Activated CD8-positive, alpha-beta T cell treated with anti-CD3 and anti-CD28 coated beads for 36 hours (primary cell): ENCODE results near the gene GEMIN7. TPM values are rescaled to one million over a fixed set of nuclear protein-coding genes. Genes with fewer than 3 reads are reported as not detected.
"Not testable (repeated sequence)": the region's sequence is repeated elsewhere in the genome, so short reads cannot be mapped to it uniquely, and the experiment has no call there.

ENCODE experiments used
- ATAC-seq: fragments of 200-7000 bp; cut with Tn5 transposase; one replicate; pipeline ENCODE4 v1.10.0; 2021; ENCODE audit warnings: mild to moderate bottlenecking, moderate library complexity
- CTCF ChIA-PET: fragments of 350-600 bp; sonication (Branson Sonifier 250); formaldehyde crosslinking; loops from one replicate; lab custom pipeline; 2021; ENCODE audit warnings: antibody characterized with exemption; lab: Charles Lee
- POLR2A ChIA-PET: fragments of 350-600 bp; sonication (Branson Sonifier 250); formaldehyde crosslinking; loops from one replicate; lab custom pipeline; 2021; ENCODE audit warnings: antibody characterized with exemption; lab: Charles Lee
- DNase-seq: peaks from one replicate; pipeline ENCODE4 v3.0.0-alpha.2; 2020
- H3K27ac Mint-ChIP-seq: one replicate; pipeline ENCODE4 v1.8.0; 2021; ENCODE audit warnings: mild to moderate bottlenecking, mixed read lengths
- H3K27me3 Mint-ChIP-seq: one replicate; pipeline ENCODE4 v1.8.0; 2021; ENCODE audit warnings: mixed read lengths
- H3K36me3 Mint-ChIP-seq: one replicate; pipeline ENCODE4 v1.8.0; 2021; ENCODE audit warnings: low read depth, mixed read lengths
- H3K4me1 Mint-ChIP-seq: one replicate; pipeline ENCODE4 v1.8.0; 2021; ENCODE audit warnings: low read depth, mixed read lengths
- H3K4me3 Mint-ChIP-seq: one replicate; pipeline ENCODE4 v1.8.0; 2021; ENCODE audit warnings: mild to moderate bottlenecking, moderate library complexity, mixed read lengths
- H3K9me3 Mint-ChIP-seq: one replicate; pipeline ENCODE4 v1.8.0; 2021; ENCODE audit warnings: mixed read lengths
- CTCF ChIP-seq: fragments of 200-600 bp; IDR thresholded peaks from one replicate; pipeline ENCODE4 v1.8.0; 2022; ENCODE audit warnings: antibody characterized with exemption, mild to moderate bottlenecking
- intact Hi-C: fragments of 100-400 bp; cut with micrococcal nuclease; formaldehyde crosslinking; loops from one replicate; pipeline ENCODE4 v1.10.0; 2022
- total RNA-seq, 2 experiments: library from RNA; stranded (reverse); gene quantifications; one replicate each; pipeline ENCODE4 v1.2.3, GENCODE V29; 2021

The GEMIN7 gene
- total RNA-seq, 2 experiments from 2014 or later: 44.1 to 46.8 TPM

- ATAC-seq: peak; percentile 26
- H3K9me3 Mint-ChIP-seq: no peaks in the 10 kb centered on the region
- ChIA-PET POLR2A (interaction anchor here (0.7 to 1.8 kb wide), 5 partner anchors 9 to 15 kb away, joined by 3 to 8 read pairs (median 6); partner anchors contain the start of gene PPP1R37), CTCF (interaction anchor here (0.7 to 3.4 kb wide), 7 partner anchors 10 to 27 kb away, joined by 3 to 17 read pairs (median 3); partner anchors contain the start of gene PPP1R37)
- no peak for TF ChIP-seq CTCF
- H3K27ac Mint-ChIP-seq: peak overlapping the region; percentile 52
- peaks cover 41% of the 10 kb centered on the region for H3K4me1 Mint-ChIP-seq
- peak overlapping the region; percentile 42 for H3K4me3 Mint-ChIP-seq
- intact Hi-C loops: no loop called here
- H3K27me3 Mint-ChIP-seq: no peaks in the 10 kb centered on the region
- H3K36me3 Mint-ChIP-seq: peaks cover 3% of the 10 kb centered on the region
- DNase-seq: no peak
Observed at GRCh38 chr19:45103508-45104319, 24.7 kb downstream of the GEMIN7 start.

- H3K4me1 Mint-ChIP-seq: peaks cover 40% of the 10 kb centered on the region
- intact Hi-C loops: no loop called here
- H3K27me3 Mint-ChIP-seq: no peaks in the 10 kb centered on the region
- peak overlapping the region; percentile 86 for H3K27ac Mint-ChIP-seq
- H3K4me3 Mint-ChIP-seq: peak overlapping the region; percentile 37
- TF ChIP-seq CTCF: no peak
- ChIA-PET CTCF (interaction anchor here (0.9 kb wide), 1 partner anchor 14 kb away, joined by 3 read pairs; no protein-coding TSS in a partner anchor), POLR2A (interaction anchor here (1.3 to 1.4 kb wide), 2 partner anchors 10 to 15 kb away, joined by 4 to 5 read pairs; no protein-coding TSS in a partner anchor)
- H3K36me3 Mint-ChIP-seq: peaks cover 3% of the 10 kb centered on the region
- no peaks in the 10 kb centered on the region for H3K9me3 Mint-ChIP-seq
- DNase-seq (peak; percentile 56), ATAC-seq (peak; percentile 47)
Observed at GRCh38 chr19:45104658-45105349, 25.7 kb downstream of the GEMIN7 start.

- H3K4me3 Mint-ChIP-seq, H3K27me3 Mint-ChIP-seq, ATAC-seq, H3K36me3 Mint-ChIP-seq, CTCF ChIA-PET, H3K9me3 Mint-ChIP-seq, DNase-seq, H3K27ac Mint-ChIP-seq, intact Hi-C loops, POLR2A ChIA-PET: not testable (repeated sequence)
- H3K4me1 Mint-ChIP-seq: peaks cover 51% of the 10 kb centered on the region
Observed at GRCh38 chr19:45106363-45106762, 27.3 kb downstream of the GEMIN7 start.

GRCh38 chr19:45107621-45108150 is 28.6 kb downstream of the GEMIN7 start:
- H3K9me3 Mint-ChIP-seq: no peaks in the 10 kb centered on the region
- H3K36me3 Mint-ChIP-seq: peaks cover 3% of the 10 kb centered on the region
- ATAC-seq: no peak
- no peaks in the 10 kb centered on the region for H3K27me3 Mint-ChIP-seq
- H3K4me3 Mint-ChIP-seq: no peak overlapping the region
- peaks cover 45% of the 10 kb centered on the region for H3K4me1 Mint-ChIP-seq
- intact Hi-C loops: no loop called here
- ChIA-PET POLR2A (interaction anchor here (0.7 to 1.0 kb wide), 2 partner anchors 11 to 40 kb away, joined by 3 read pairs; no protein-coding TSS in a partner anchor), CTCF (no interaction called here)
- no peak for TF ChIP-seq CTCF
- H3K27ac Mint-ChIP-seq: no peak overlapping the region
- DNase-seq: no peak

- intact Hi-C loops: no loop called here
- peaks cover 39% of the 10 kb centered on the region for H3K4me1 Mint-ChIP-seq
- H3K9me3 Mint-ChIP-seq: no peaks in the 10 kb centered on the region
- DNase-seq (peak; percentile 63), ATAC-seq (peak; percentile 89)
- no peak for TF ChIP-seq CTCF
- H3K27ac Mint-ChIP-seq: no peak overlapping the region
- H3K36me3 Mint-ChIP-seq: no peaks in the 10 kb centered on the region
- ChIA-PET CTCF (interaction anchor here (1.0 to 2.3 kb wide), 2 partner anchors 16 to 18 kb away, joined by 4 to 8 read pairs; partner anchors contain the start of gene PPP1R37), POLR2A (interaction anchor here (1.0 kb wide), 1 partner anchor 10 kb away, joined by 3 read pairs; no protein-coding TSS in a partner anchor)
- no peaks in the 10 kb centered on the region for H3K27me3 Mint-ChIP-seq
- no peak overlapping the region for H3K4me3 Mint-ChIP-seq
Observed at GRCh38 chr19:45110851-45111266, 31.8 kb downstream of the GEMIN7 start.
